GM12878 (cell line): ENCODE results near the gene CHD1L. TPM values are rescaled to one million over a fixed set of nuclear protein-coding genes. Genes with fewer than 3 reads are reported as not detected.
A peak's percentile ranks its signal among the peaks of the same experiment; 100 is the strongest.

Experiments
- ATAC-seq: fragments of 200-7000 bp; cut with Tn5 transposase; 3 replicates; pipeline ENCODE4 v1.9.1; 2020; ENCODE audit warnings: mild to moderate bottlenecking, moderate library complexity
- BruUV-seq: library from RNA; stranded (reverse); fragments of 400-500 nt; replicated peaks from 2 replicates; lab custom pipeline; 2021; lab: Mats Ljungman, UMichigan
- CTCF ChIA-PET: fragments of 300-600 bp; sonication (Branson Sonifier 250); formaldehyde crosslinking; extraction: SDS; loops from one replicate; lab custom pipeline; 2021; ENCODE audit warnings: inconsistent platforms; lab: Yijun Ruan, JAX
- POLR2A ChIA-PET: fragments of 350-600 bp; formaldehyde crosslinking; extraction: SDS; loops from one replicate; lab custom pipeline; 2021; ENCODE audit warnings: inconsistent platforms; lab: Charles Lee
- RAD21 ChIA-PET: fragments of 300-600 bp; sonication (Branson Sonifier 250); formaldehyde crosslinking; loops from one replicate; lab custom pipeline; 2023; ENCODE audit warnings: antibody characterized with exemption; ENCODE audit not compliant: unreplicated experiment; lab: Charles Lee
- SMC1A ChIA-PET: fragments of 300-600 bp; sonication (Branson Sonifier 250); formaldehyde crosslinking; loops from one replicate; lab custom pipeline; 2023; ENCODE audit not compliant: unreplicated experiment, uncharacterized antibody; lab: Charles Lee
- DNase-seq: peaks from one replicate; pipeline ENCODE4 v3.0.0-alpha.2; 2011; ENCODE audit warnings: low read depth, low spot score
- FAIRE-seq: peaks from 3 replicates; lab custom pipeline; 2011; peaks lifted over from hg19 to GRCh38; lab: Jason Lieb, UNC
- H2AFZ ChIP-seq: 2 replicates; pipeline ENCODE4 v1.6.0; 2011; ENCODE audit warnings: low read depth, low read length, control low read depth; ENCODE audit not compliant: control insufficient read depth
- H3K27ac ChIP-seq: 2 replicates; pipeline ENCODE4 v1.5.1; 2011; ENCODE audit warnings: control low read depth; ENCODE audit not compliant: control insufficient read depth, insufficient read depth
- H3K27me3 ChIP-seq, 2 experiments: replicated peaks in 1 of 2; 2 replicates each; pipeline versions ENCODE4 v1.6.0 to v1.6.1; 2011; ENCODE audit warnings: low read length in 1 of 2; ENCODE audit not compliant: control insufficient read depth in 2 of 2, insufficient read depth in 2 of 2
- H3K36me3 ChIP-seq, 2 experiments: 2 replicates each; pipeline ENCODE4 v1.5.1; 2011; ENCODE audit warnings: low read length in 1 of 2; ENCODE audit not compliant: control insufficient read depth in 2 of 2, insufficient read depth in 2 of 2
- H3K4me1 ChIP-seq: 2 replicates; pipeline ENCODE4 v1.6.1; 2011; ENCODE audit warnings: mild to moderate bottlenecking, low read length, moderate library complexity, mixed read lengths; ENCODE audit not compliant: control insufficient read depth, insufficient read depth
- H3K4me2 ChIP-seq: 2 replicates; pipeline ENCODE4 v1.6.0; 2011; ENCODE audit warnings: control low read depth; ENCODE audit not compliant: control insufficient read depth, insufficient read depth
- H3K4me3 ChIP-seq: fragments of 200-600 bp; sonication (generic); 2 replicates; pipeline ENCODE4 v1.5.1; 2016
- H3K79me2 ChIP-seq: 2 replicates; pipeline ENCODE4 v1.6.0; 2011; ENCODE audit warnings: low read length; ENCODE audit not compliant: control insufficient read depth, insufficient read depth
- H3K9ac ChIP-seq: 2 replicates; pipeline ENCODE4 v1.8.0; 2011; ENCODE audit warnings: low read length, control low read depth, mixed read lengths; ENCODE audit not compliant: control insufficient read depth, insufficient read depth
- H3K9me3 ChIP-seq: replicated peaks from 3 replicates; pipeline ENCODE4 v1.5.1; 2011; ENCODE audit warnings: mild to moderate bottlenecking, low read length; ENCODE audit not compliant: control insufficient read depth, insufficient read depth
- H4K20me1 ChIP-seq: 2 replicates; pipeline ENCODE4 v1.6.0; 2011; ENCODE audit not compliant: control insufficient read depth, insufficient read depth
- CTCF ChIP-seq, 3 experiments: IDR thresholded peaks in 2 of 3; conservative IDR thresholded peaks in 1 of 3; 2 replicates each; pipeline ENCODE4 v1.5.1; 2011; ENCODE audit warnings: low read depth in 3 of 3, low read length in 3 of 3, mild to moderate bottlenecking in 3 of 3, control low read depth in 2 of 3, moderate library complexity in 2 of 3, inconsistent platforms in 1 of 3, mixed read lengths in 1 of 3; ENCODE audit not compliant: control insufficient read depth in 2 of 3, insufficient read depth in 1 of 3; ENCODE audit errors: extremely low read depth in 1 of 3
- ESRRA ChIP-seq: IDR thresholded peaks from 2 replicates; pipeline ENCODE4 v1.6.1; 2012; ENCODE audit warnings: mild to moderate bottlenecking, low read length, improper control_type of control experiment
- RAD51 ChIP-seq: fragments of 450-650 bp; IDR thresholded peaks from 2 replicates; pipeline ENCODE4 v1.6.1; 2016; ENCODE audit warnings: moderate library complexity, mild to moderate bottlenecking, inconsistent platforms
- SKIL ChIP-seq: fragments of 450-650 bp; IDR thresholded peaks from 2 replicates; pipeline ENCODE4 v1.6.1; 2017; ENCODE audit warnings: mild to moderate bottlenecking, low read depth, inconsistent platforms; ENCODE audit not compliant: poor library complexity, severe bottlenecking
- SPI1 ChIP-seq: IDR thresholded peaks from 2 replicates; pipeline ENCODE4 v1.6.1; 2011; ENCODE audit warnings: low read depth, mild to moderate bottlenecking, low read length, moderate library complexity, borderline replicate concordance; ENCODE audit not compliant: insufficient read depth
- WGBS: methylation state at CpG from one replicate; pipeline ENCODE4 v1.1.6; 2016; ENCODE audit warnings: low lambda C conversion rate; ENCODE audit not compliant: insufficient replicate concordance, insufficient coverage; ENCODE audit errors: missing lambda C conversion rate; 5-methylcytosine and 5-hydroxymethylcytosine counted together
- in situ Hi-C: fragments of 300-500 bp; cut with MboI; formaldehyde crosslinking; loops from 9 replicates; pipeline ENCODE4 v1.14.3; 2018; ENCODE audit warnings: mixed read lengths
- intact Hi-C: fragments of 100-400 bp; cut with micrococcal nuclease; formaldehyde crosslinking; loops from one replicate; pipeline ENCODE4 v1.14.2; 2022; ENCODE audit not compliant: unreplicated experiment
- polyA plus RNA-seq, 11 experiments: library from polyadenylated mRNA; depleted of rRNA in 4 of 11; unstranded in 6 of 11; stranded (reverse) in 5 of 11; fragments of >200 nt; fragmentation: Nextera tagmentation in 4 of 11; fragmentation: Illumina TruSeq in 1 of 11; extraction: Ambion mirVana in 4 of 11; extraction: Trizol in 1 of 11; gene quantifications; 1 replicate in 1 of 11; 2 replicates in 10 of 11; pipeline versions ENCODE4 v1.2.1 to v1.2.3, GENCODE V29; 2011 to 2016; ENCODE audit warnings: inconsistent platforms in 2 of 11, missing spikeins in 2 of 11, low read depth in 1 of 11
- total RNA-seq, 4 experiments: library from RNA; depleted of rRNA in 3 of 4; stranded (reverse); fragments of >200 nt in 3 of 4; fragmentation: Illumina TruSeq in 1 of 4; extraction: Trizol in 1 of 4; gene quantifications; 2 replicates each; pipeline versions ENCODE4 v1.2.1 to v1.2.3, GENCODE V29; 2013 to 2021

The CHD1L gene
- total and polyA plus RNA-seq, 10 of the 15 experiments (the other 5 are each of a cell fraction or from before 2014, with no cell fraction given), result 21.2 to 54.2 (median 44.5) TPM

- TF ChIP-seq CTCF (IDR thresholded peaks at IDR 0.05 in 2 of 3, conservative IDR thresholded peaks at IDR 0.05 in 1 of 3; ENCODE audit: control insufficient read depth in 2 of 3, extremely low read depth in 1 of 3, insufficient read depth in 1 of 3, low read depth in 3 of 3, low read length in 3 of 3), result no peak
These were observed 39.9 kb upstream of the CHD1L start (continued) for GRCh38 chr1:147202576-147202975.

GRCh38 chr1:147204080-147204479 is 38.4 kb upstream of the CHD1L start:
- Histone ChIP-seq H4K20me1 (no peaks in the 10 kb centered on the region), H2AFZ (no peak overlapping the region), H3K9me3 (no peaks in the 10 kb centered on the region), H3K4me3 (no peak overlapping the region), H3K27ac (no peak overlapping the region), H3K4me2 (no peak overlapping the region), H3K4me1 (no peaks in the 10 kb centered on the region), H3K27me3 (no peaks in the 10 kb centered on the region), H3K79me2 (no peaks in the 10 kb centered on the region), H3K9ac (no peak overlapping the region), H3K36me3 (no peaks in the 10 kb centered on the region)
- FAIRE-seq, result peak; percentile 35
- no TSS peak for BruUV-seq
- ChIA-PET SMC1A (no interaction called here), POLR2A (no interaction called here), RAD21 (no interaction called here), CTCF (interaction anchor here (1.0 kb wide), 1 partner anchor 39 kb away, joined by 3 read pairs; no protein-coding TSS in a partner anchor)
- ATAC-seq, result no peak
- DNase-seq, result no peak
- no peak for TF ChIP-seq SKIL
- TF ChIP-seq ESRRA, result no peak
- no peak for TF ChIP-seq RAD51
- peak; percentile 43; the same call in 1 of the 2 replicates for TF ChIP-seq SPI1
- intact Hi-C loops (no loop called here), in situ Hi-C loops (no loop called here)
- WGBS, result 51% methylated on average over 3 of the region's 3 CpGs
